ENCODE results near the gene RXFP2. TPM values are rescaled to one million over a fixed set of nuclear protein-coding genes. Genes with fewer than 3 reads are reported as not detected.

RXFP2 gene
- total and polyA plus RNA-seq, 3 experiments from 2014 or later = not detected

DNA sequence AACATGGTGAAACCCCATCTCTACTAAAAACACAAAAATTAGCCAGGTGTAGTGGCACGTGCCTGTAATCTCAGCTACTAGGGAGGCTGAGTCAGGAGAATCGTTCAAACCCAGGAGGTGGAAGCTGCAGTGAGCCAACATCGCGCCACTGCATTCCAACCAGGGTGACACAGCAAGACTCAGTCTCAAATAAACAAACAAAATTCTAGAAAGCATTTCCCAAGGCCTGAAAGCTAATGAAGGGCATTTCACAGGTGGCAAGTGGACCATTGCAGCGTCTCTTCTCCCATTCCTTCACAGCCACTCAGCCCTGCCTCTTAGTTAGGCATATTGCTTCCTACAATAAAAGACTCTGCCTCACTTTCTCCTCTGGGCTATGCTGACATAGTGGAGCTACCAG, 13.5 kb upstream of the RXFP2 start:
- Histone ChIP-seq H3K4me1 (ENCODE audit: insufficient read depth, low read length) (no peaks in the 10 kb centered on the region), H3K27me3 (ENCODE audit: insufficient read depth, low read length, poor library complexity, severe bottlenecking) (no peaks in the 10 kb centered on the region), H3K36me3 (ENCODE audit: insufficient read depth, low read length) (no peaks in the 10 kb centered on the region), H3K4me3 (ENCODE audit: low read length) (no peak overlapping the region), H3K9me3 (ENCODE audit: low read length) (no peaks in the 10 kb centered on the region), H3K27ac (ENCODE audit: low read depth, low read length) (no peak overlapping the region)
- DNase-seq = no peak
- H3K36me3 Mint-ChIP-seq = no peaks in the 10 kb centered on the region
- H3K4me3 Mint-ChIP-seq = no peak overlapping the region
- peaks cover 2 to 9% of the 10 kb centered on the region in 2 donors for H3K27me3 Mint-ChIP-seq
- H3K4me1 Mint-ChIP-seq = no peaks in the 10 kb centered on the region
- CTCF ChIA-PET = no interaction called here
- H3K9me3 Mint-ChIP-seq = peaks cover 0 to 4% (median 2%) of the 10 kb centered on the region in 5 donors
- H3K27ac Mint-ChIP-seq = no peak overlapping the region
- POLR2A ChIA-PET = no interaction called here

DNA sequence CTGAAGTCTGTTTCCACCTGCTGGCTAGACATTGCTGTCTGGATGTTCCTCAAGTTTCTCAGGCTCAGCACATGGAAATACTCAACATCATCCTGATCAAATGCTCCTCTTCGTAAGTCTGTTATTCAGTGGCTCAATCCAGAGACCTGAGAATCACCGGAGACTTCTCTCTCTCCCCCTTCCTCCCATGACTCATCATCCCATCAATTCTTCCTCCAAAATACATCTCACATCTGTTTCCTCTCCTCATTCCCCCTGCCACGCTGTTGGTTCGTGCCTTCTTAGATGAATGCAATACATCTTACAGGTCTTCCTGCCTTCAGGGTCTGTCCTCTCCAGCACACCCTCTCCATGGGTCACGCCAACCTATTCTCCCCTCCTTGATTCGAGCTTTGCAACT, 7.4 kb upstream of the RXFP2 start:
- CTCF ChIA-PET = interaction anchor here (0.8 to 1.6 kb wide), 2 partner anchors 10 to 134 kb away, joined by 3 read pairs; no protein-coding TSS in a partner anchor
- Histone ChIP-seq H3K9me3 (ENCODE audit: low read length) (no peaks in the 10 kb centered on the region), H3K27ac (ENCODE audit: low read depth, low read length) (no peak overlapping the region), H3K27me3 (ENCODE audit: insufficient read depth, low read length, poor library complexity, severe bottlenecking) (no peaks in the 10 kb centered on the region), H3K4me1 (ENCODE audit: insufficient read depth, low read length) (no peaks in the 10 kb centered on the region), H3K4me3 (ENCODE audit: low read length) (no peak overlapping the region), H3K36me3 (ENCODE audit: insufficient read depth, low read length) (no peaks in the 10 kb centered on the region)
- peaks cover 0 to 2% (median 0%) of the 10 kb centered on the region in 5 donors for H3K9me3 Mint-ChIP-seq
- DNase-seq = no peak
- H3K36me3 Mint-ChIP-seq = no peaks in the 10 kb centered on the region
- H3K4me3 Mint-ChIP-seq = no peak overlapping the region
- H3K27me3 Mint-ChIP-seq = peaks cover 1 to 10% of the 10 kb centered on the region in 2 donors
- POLR2A ChIA-PET = no interaction called here
- H3K27ac Mint-ChIP-seq = no peak overlapping the region
- peaks cover 0 to 1% (median 0%) of the 10 kb centered on the region in 3 donors for H3K4me1 Mint-ChIP-seq

DNA sequence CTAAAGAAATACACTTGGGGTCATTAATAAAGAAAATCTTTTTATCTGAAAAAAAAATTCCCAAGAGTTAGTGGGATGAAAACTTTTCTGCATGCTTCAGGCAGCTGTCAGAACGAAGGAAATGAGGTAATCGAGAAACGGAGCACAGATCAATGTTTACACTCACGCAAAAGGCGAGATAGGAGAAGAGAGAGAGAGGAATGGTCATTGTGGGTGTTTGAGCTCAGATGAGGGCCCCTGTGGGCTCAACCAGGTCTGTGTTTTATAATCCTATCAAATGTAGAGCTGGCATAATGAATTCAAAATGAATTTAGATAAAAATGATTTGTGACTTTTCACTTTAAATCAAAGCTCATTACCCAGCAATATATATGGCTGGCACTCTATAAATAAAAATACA, 6.3 kb upstream of the RXFP2 start:
- Histone ChIP-seq H3K4me3 (ENCODE audit: low read length) (no peak overlapping the region), H3K27me3 (ENCODE audit: insufficient read depth, low read length, poor library complexity, severe bottlenecking) (no peaks in the 10 kb centered on the region), H3K4me1 (ENCODE audit: insufficient read depth, low read length) (no peaks in the 10 kb centered on the region), H3K27ac (ENCODE audit: low read depth, low read length) (no peak overlapping the region), H3K9me3 (ENCODE audit: low read length) (no peaks in the 10 kb centered on the region), H3K36me3 (ENCODE audit: insufficient read depth, low read length) (no peaks in the 10 kb centered on the region)
- ChIA-PET CTCF (interaction anchor here (1.0 to 1.6 kb wide), 2 partner anchors 8 to 11 kb away, joined by 3 to 5 read pairs; no protein-coding TSS in a partner anchor), POLR2A (interaction anchor here (0.6 kb wide), 1 partner anchor 12 kb away, joined by 5 read pairs; no protein-coding TSS in a partner anchor)
- no peak for DNase-seq
- no peaks in the 10 kb centered on the region for H3K36me3 Mint-ChIP-seq
- peaks cover 0 to 5% of the 10 kb centered on the region in 2 donors for H3K27me3 Mint-ChIP-seq
- H3K9me3 Mint-ChIP-seq = no peaks in the 10 kb centered on the region
- H3K4me1 Mint-ChIP-seq = peaks cover 0 to 1% (median 0%) of the 10 kb centered on the region in 3 donors
- no peak overlapping the region for H3K4me3 Mint-ChIP-seq
- no peak overlapping the region for H3K27ac Mint-ChIP-seq

DNA sequence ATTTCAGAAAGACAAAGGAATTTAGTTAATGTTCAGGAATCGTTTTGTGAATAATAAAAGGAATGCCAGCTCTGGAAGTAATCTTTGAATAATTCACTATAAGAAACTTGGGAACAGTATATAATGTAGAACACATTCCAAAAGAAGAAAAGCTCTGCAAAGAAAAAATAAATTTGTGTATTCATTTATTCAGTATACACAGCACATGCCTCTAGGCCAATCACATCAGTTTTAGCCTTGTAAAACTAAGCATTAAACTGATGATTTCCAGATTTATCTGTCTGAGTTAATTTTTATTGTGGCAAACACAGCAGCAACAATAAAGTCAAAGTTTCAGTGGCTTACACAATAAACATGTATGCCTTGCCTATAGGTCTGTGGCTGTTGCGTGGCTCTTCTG, 5.7 kb upstream of the RXFP2 start:
- peaks cover 0 to 5% of the 10 kb centered on the region in 2 donors for H3K27me3 Mint-ChIP-seq
- POLR2A ChIA-PET = interaction anchor here (0.6 to 0.7 kb wide), 2 partner anchors 12 to 196 kb away, joined by 5 read pairs; no protein-coding TSS in a partner anchor
- H3K9me3 ChIP-seq (ENCODE audit: low read length) = no peaks in the 10 kb centered on the region
- CTCF ChIA-PET = interaction anchor here (1.0 to 1.6 kb wide), 2 partner anchors 8 to 10 kb away, joined by 3 to 5 read pairs; no protein-coding TSS in a partner anchor
- no peak for DNase-seq
- H3K36me3 ChIP-seq (ENCODE audit: insufficient read depth, low read length) = no peaks in the 10 kb centered on the region
- no peak overlapping the region for H3K4me3 Mint-ChIP-seq
- H3K4me3 ChIP-seq (ENCODE audit: low read length) = no peak overlapping the region
- H3K9me3 Mint-ChIP-seq = no peaks in the 10 kb centered on the region
- H3K36me3 Mint-ChIP-seq = no peaks in the 10 kb centered on the region
- no peaks in the 10 kb centered on the region for H3K27me3 ChIP-seq (ENCODE audit: insufficient read depth, low read length, poor library complexity, severe bottlenecking)
- peaks cover 0 to 1% (median 0%) of the 10 kb centered on the region in 3 donors for H3K4me1 Mint-ChIP-seq
- H3K27ac ChIP-seq (ENCODE audit: low read depth, low read length) = no peak overlapping the region
- no peaks in the 10 kb centered on the region for H3K4me1 ChIP-seq (ENCODE audit: insufficient read depth, low read length)
- no peak overlapping the region for H3K27ac Mint-ChIP-seq

DNA sequence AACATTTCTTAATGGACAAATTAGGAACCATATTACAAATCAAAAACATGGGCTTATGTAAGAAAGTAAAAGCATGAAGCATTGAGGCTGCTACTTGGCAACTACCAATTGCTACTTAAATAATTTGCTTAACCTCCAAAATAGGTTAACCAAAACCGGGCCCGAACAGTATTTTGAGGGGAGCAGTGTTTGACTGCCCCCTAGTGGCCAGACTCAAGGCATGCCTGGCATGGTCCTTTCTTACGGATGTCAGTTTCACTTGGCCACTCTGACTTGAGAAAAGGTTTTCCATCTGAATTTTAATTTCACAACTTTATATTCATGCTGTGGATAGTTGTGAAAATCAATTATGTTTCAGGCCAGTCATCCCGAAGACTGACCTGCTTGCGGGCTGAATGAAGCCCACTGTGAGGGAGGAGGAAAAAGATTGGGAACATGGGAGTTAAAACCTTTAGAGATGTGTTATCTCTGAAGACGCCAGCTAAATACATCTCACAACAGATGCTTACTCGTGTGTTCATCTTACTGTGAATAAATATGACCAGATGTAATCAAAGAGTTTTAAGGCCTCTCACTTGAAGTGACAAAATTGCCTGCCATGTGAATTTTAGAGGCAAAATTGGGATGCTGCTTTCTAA, 2.9 kb downstream of the RXFP2 start:
- Histone ChIP-seq H3K4me3 (ENCODE audit: low read length) (no peak overlapping the region), H3K9me3 (ENCODE audit: low read length) (no peaks in the 10 kb centered on the region), H3K36me3 (ENCODE audit: insufficient read depth, low read length) (no peaks in the 10 kb centered on the region), H3K27me3 (ENCODE audit: insufficient read depth, low read length, poor library complexity, severe bottlenecking) (no peaks in the 10 kb centered on the region), H3K27ac (ENCODE audit: low read depth, low read length) (no peak overlapping the region), H3K4me1 (ENCODE audit: insufficient read depth, low read length) (no peaks in the 10 kb centered on the region)
- peaks cover 2 to 4% (median 4%) of the 10 kb centered on the region in 3 donors for H3K4me1 Mint-ChIP-seq
- POLR2A ChIA-PET = no interaction called here
- H3K36me3 Mint-ChIP-seq = peaks cover 0 to 1% (median 0%) of the 10 kb centered on the region in 3 donors
- CTCF ChIA-PET = no interaction called here
- H3K4me3 Mint-ChIP-seq = peak overlapping the region in 1 of 7 donors; percentile 48
- H3K9me3 Mint-ChIP-seq = no peaks in the 10 kb centered on the region
- H3K27ac Mint-ChIP-seq = peak overlapping the region in 1 of 8 donors; percentile 50
- peak; percentile 28 to 62 (median 45) for DNase-seq
- peaks cover 7 to 9% of the 10 kb centered on the region in 2 donors for H3K27me3 Mint-ChIP-seq

DNA sequence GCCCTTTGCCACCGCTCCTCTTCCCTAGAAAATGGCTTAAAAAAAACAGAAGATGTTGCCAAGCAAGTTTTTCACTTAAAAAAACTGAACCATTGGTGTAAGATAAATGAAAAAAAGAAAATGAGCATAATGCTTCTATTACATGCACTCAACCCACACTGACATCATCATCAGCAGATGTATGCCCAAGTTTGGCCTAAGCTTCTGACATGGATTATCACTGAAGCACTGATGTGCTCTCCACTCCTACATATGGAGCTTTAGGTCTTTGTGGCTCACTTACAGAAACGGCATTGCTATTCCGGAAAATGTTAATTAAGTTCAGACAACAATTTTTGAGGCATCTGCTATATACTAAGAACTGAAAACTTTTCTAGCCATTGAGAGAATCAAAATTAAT, 8.0 kb downstream of the RXFP2 start:
- Histone ChIP-seq H3K4me3 (ENCODE audit: low read length) (no peak overlapping the region), H3K27ac (ENCODE audit: low read depth, low read length) (no peak overlapping the region), H3K27me3 (ENCODE audit: insufficient read depth, low read length, poor library complexity, severe bottlenecking) (no peaks in the 10 kb centered on the region), H3K4me1 (ENCODE audit: insufficient read depth, low read length) (no peaks in the 10 kb centered on the region), H3K36me3 (ENCODE audit: insufficient read depth, low read length) (no peaks in the 10 kb centered on the region), H3K9me3 (ENCODE audit: low read length) (no peaks in the 10 kb centered on the region)
- no peak for DNase-seq
- Mint-ChIP-seq H3K4me3 (no peak overlapping the region), H3K9me3 (no peaks in the 10 kb centered on the region), H3K27ac (no peak overlapping the region), H3K36me3 (no peaks in the 10 kb centered on the region), H3K4me1 (peaks cover under 1 to 2% (median 1%) of the 10 kb centered on the region in 3 donors), H3K27me3 (peaks cover 10% of the 10 kb centered on the region in 2 donors)
- POLR2A ChIA-PET = no interaction called here
- CTCF ChIA-PET = no interaction called here

DNA sequence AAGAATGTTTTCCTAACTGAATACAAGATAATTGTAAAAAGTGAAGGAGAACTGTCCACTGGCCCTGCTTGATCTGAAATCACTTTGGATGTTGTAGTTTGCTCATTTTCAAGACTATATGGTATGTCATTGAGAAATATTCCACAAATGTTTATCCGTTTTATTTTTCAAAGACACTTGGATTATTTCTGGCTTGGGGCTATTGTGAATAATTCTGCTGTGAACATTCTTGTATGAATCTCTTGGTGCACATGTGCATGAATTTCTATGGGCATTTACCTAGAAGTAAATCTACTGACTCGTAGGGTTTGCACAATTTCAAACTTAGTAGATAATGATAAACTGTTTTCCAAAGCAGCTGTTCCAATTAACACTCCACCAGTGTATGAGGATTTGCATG, 8.6 kb downstream of the RXFP2 start:
- Mint-ChIP-seq H3K36me3 (no peaks in the 10 kb centered on the region), H3K4me3 (no peak overlapping the region), H3K27me3 (peaks cover 9 to 10% of the 10 kb centered on the region in 2 donors), H3K4me1 (no peaks in the 10 kb centered on the region), H3K27ac (no peak overlapping the region), H3K9me3 (no peaks in the 10 kb centered on the region)
- no peak overlapping the region for H3K27ac ChIP-seq (ENCODE audit: low read depth, low read length)
- H3K4me3 ChIP-seq (ENCODE audit: low read length) = no peak overlapping the region
- no peaks in the 10 kb centered on the region for H3K36me3 ChIP-seq (ENCODE audit: insufficient read depth, low read length)
- ChIA-PET CTCF (no interaction called here), POLR2A (no interaction called here)
- no peaks in the 10 kb centered on the region for H3K9me3 ChIP-seq (ENCODE audit: low read length)
- no peaks in the 10 kb centered on the region for H3K27me3 ChIP-seq (ENCODE audit: insufficient read depth, low read length, poor library complexity, severe bottlenecking)
- no peak for DNase-seq
- H3K4me1 ChIP-seq (ENCODE audit: insufficient read depth, low read length) = no peaks in the 10 kb centered on the region

DNA sequence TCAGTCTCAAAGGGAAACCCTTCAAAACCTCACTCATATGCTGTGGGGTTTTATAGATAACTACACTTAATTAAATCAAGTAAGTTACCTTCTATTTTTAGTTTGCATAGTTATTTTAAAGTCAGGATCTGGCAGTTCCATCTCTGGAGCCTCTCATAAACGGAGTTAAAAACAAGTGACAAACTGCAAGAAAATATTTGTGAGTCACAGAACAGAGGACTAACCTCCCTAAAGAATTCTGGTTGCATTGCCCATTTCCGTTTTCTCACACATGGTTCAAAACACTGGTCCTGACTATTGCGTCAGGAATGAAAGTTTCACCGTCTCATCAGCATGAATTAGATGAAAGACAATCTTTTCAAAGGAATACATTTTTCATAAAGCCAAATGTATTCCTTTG, 10.6 kb downstream of the RXFP2 start:
- H3K36me3 ChIP-seq (ENCODE audit: insufficient read depth, low read length) = no peaks in the 10 kb centered on the region
- DNase-seq = no peak
- Mint-ChIP-seq H3K9me3 (no peaks in the 10 kb centered on the region), H3K27ac (no peak overlapping the region), H3K27me3 (peaks cover 6 to 7% of the 10 kb centered on the region in 2 donors), H3K4me3 (no peak overlapping the region), H3K4me1 (no peaks in the 10 kb centered on the region), H3K36me3 (no peaks in the 10 kb centered on the region)
- ChIA-PET CTCF (no interaction called here), POLR2A (no interaction called here)
- no peaks in the 10 kb centered on the region for H3K9me3 ChIP-seq (ENCODE audit: low read length)
- H3K27ac ChIP-seq (ENCODE audit: low read depth, low read length) = no peak overlapping the region
- H3K27me3 ChIP-seq (ENCODE audit: insufficient read depth, low read length, poor library complexity, severe bottlenecking) = no peaks in the 10 kb centered on the region
- H3K4me1 ChIP-seq (ENCODE audit: insufficient read depth, low read length) = no peaks in the 10 kb centered on the region
- H3K4me3 ChIP-seq (ENCODE audit: low read length) = no peak overlapping the region
